HG03442 (cell line): Measurements from ENCODE around the gene TACC3.

ENCODE experiments used
- ATAC-seq: cut with Tn5 transposase; IDR thresholded peaks from one replicate; pipeline ENCODE4 v1.9.1; 2021; ENCODE audit warnings: mild to moderate bottlenecking, moderate library complexity; ENCODE audit not compliant: unreplicated experiment

TACC3 gene

DNA sequence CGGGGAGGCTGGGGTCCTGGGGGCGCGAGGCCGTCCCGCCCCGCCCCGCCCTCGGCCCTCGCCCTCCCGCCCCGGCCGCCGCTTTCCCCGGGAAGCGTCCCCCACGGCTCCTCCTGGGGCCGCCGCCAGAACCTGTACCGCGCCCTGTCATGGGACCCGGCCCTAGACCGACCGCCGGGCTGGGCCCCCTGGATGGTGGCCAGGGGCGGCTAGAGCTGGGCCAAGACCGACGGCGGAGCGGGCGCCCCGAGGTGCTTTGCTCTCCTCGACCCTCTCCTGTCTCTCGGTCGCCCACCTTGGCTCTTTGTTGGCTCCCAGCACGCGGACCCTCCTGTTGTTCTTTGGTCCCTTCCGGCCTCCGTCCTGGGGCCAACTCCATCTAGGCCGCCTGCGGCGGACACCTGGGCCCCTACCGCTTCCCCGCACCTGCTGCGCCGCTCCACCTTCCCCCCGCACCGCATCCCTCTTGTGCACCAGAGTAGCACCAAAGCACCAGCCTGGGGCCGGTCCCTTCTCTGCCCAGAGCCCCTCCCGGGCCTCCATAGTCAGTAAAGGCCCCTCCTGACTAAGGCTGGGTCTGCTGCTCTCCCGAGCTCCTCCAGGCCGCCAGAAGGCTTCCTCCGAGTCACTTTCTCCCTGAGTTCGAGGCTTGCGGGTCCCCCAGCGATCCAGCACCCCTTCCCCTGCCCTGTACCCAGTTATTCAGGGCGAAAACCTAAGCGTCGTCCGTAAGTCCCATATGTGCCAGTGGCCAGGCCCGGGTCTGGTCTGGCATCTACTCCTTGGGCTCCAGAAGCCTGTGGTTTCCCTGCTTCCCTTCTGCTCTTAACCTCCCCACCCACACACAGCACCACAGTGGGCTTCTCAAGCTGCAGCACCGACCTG is 587 bp downstream of the TACC3 start:
- no peak for ATAC-seq

- ATAC-seq, result no peak
Observed at GRCh38 chr4:1722551-1723118, 1.3 kb downstream of the TACC3 start.

- no peak for ATAC-seq
Observed at GRCh38 chr4:1723131-1723801, 1.9 kb downstream of the TACC3 start.

GRCh38 chr4:1725521-1725920 is 4.2 kb downstream of the TACC3 start:
- ATAC-seq, result no peak

DNA sequence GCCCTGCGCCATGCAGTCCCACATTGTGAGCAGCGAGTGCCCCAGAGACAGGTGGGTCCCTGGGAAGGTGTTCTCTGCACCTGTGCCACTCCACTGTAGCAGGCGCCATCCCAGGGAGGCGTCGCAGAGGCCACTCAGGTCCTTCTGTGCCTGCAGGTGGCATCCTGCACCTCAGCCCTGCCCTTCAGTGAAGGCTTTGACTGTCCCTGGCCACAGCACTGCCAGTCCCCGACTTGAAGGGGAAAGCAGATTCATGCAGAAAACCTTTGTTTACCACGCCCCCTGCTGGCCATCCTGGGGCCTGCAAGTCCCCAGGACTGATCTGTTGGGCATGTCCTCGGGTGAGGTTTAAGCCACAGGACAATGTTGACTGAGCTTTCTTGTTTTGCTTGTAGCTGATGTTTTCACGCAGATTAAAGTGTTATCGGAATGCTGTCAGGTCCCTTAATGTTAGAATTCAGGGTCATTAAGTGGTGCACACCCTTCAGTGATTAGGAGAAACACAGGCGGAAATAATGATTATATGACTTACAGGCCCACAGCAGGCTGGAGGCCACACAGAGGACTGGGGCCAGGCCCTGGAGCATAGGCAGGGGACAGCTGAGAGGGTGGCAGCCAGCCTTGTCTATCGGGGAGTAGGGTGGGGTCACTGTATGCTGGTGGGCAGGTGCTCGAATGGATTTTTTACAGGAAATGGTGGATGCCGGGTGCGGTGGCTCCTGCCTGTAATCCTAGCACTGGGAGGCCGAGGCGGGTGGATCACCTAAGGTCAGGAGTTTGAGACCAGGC is 5.0 kb downstream of the TACC3 start:
- ATAC-seq, result no peak

- no peak for ATAC-seq
Observed at GRCh38 chr4:1727117-1728031, 6.1 kb downstream of the TACC3 start.

GRCh38 chr4:1728061-1728980 is 7.0 kb downstream of the TACC3 start:
- no peak for ATAC-seq

GRCh38 chr4:1730532-1731135 is 9.3 kb downstream of the TACC3 start:
- no peak for ATAC-seq

DNA sequence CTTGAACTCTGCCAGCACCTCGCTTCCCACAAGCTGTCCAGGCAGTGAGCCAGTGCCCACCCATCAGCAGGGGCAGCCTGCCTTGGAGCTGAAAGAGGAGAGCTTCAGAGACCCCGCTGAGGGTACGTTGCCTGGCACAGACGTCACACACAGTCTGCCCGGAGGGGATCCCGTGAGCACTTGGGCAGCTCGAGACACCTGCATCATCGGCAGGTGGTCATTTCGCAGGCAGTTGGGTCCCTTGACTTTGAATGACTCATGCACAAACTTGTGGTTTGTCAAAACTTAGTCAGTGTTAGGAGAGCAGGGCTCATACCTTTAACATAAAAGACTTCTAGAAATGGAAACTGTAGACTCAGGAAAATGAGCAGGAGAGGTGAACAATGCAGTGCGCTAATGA is 9.9 kb downstream of the TACC3 start:
- ATAC-seq, result no peak

GRCh38 chr4:1732911-1733310 is 11.6 kb downstream of the TACC3 start:
- no peak for ATAC-seq

DNA sequence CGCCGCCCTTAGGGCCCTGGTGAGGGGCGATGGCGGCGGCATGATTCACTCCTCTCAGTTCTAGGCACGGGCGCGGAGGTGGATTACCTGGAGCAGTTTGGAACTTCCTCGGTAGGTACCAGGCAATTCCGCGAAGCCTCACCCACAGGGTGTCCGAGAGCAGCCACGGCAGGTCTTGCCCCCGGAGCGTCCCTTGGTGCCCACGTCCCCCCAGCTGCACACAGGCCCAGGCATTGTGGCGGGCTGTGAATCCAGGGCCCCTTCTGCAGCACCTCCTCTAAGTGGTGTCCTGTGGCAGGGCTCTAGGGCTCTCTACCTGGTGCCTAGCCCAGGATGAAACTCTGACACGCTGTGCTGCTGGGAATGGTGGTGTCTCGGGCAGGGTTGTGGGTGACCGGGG is 13.9 kb downstream of the TACC3 start:
- no peak for ATAC-seq

DNA sequence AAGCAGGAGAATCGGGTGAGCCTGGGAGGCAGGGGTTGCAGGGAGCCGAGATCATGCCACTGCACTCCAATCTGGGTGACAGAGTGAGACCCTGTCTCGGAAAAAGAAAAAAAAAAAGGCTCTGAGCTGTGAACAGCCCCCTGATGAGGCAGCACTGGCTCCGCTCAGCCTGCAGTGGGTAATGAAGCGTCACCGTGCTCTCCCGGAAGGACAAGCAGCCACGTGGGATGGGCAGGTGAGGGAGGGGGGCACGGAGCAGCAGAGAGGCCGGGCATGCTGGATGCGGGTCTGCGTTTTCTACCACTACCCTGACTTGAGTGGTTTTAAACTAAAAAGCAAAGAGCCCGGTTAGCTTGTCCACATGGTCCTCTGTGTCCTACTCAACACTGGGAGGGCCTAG is 15.5 kb downstream of the TACC3 start:
- ATAC-seq, result no peak

- ATAC-seq, result no peak
Observed at GRCh38 chr4:1737666-1738065, 16.3 kb downstream of the TACC3 start.

DNA sequence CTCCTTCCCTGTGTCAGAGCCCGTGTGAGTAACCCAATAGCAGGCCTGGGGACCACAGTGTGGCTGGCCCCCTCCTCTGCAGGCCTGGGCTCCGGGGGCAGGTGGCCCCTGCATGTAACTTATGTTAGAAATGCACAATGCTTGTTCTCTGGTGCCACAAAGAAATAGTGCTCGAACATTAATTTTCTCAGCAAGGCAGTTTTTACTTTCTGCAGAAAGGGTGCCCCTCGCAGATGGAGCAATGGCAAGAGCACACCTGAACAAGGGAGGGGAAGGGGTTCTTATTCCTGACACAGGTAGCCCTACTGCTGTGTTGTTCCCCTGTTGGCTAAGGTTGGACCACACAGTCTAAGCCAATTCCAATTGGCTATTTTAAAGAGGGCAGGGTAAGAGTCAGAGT is 17.1 kb downstream of the TACC3 start:
- ATAC-seq, result no peak

DNA sequence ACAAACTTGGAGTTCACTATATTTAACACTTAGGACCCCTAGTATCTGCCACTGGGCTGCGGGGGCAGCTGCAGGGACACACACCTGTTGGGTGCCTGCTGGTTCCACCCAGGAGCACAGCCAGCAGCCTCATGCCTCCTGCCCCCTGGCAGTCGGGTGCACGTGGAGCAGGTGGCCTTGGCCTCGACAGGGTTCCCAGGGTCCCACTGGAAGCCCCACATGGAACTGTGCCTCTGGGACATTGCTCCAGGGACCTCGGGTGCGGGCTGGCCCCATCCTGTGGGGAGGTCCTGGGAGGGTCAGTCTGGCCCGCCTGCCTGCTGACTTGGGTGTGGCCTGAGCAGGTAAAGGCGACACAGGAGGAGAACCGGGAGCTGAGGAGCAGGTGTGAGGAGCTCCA is 18.0 kb downstream of the TACC3 start:
- ATAC-seq, result no peak

GRCh38 chr4:1740021-1740545 is 18.8 kb downstream of the TACC3 start:
- ATAC-seq, result no peak

GRCh38 chr4:1741208-1741607 is 19.9 kb downstream of the TACC3 start:
- ATAC-seq, result no peak

- ATAC-seq, result no peak
Observed at GRCh38 chr4:1743551-1743950, 22.2 kb downstream of the TACC3 start.
